NCI-H1436 (cell line): Measurements from ENCODE around the gene SYT17.

Experiments
- DNase-seq: peaks from one replicate; lab custom pipeline; 2025; lab: John Stamatoyannopoulos, UW

Gene SYT17

GRCh38 chr16:19218581-19218980, 50.5 kb downstream of the SYT17 start:
- no peak for DNase-seq

DNA sequence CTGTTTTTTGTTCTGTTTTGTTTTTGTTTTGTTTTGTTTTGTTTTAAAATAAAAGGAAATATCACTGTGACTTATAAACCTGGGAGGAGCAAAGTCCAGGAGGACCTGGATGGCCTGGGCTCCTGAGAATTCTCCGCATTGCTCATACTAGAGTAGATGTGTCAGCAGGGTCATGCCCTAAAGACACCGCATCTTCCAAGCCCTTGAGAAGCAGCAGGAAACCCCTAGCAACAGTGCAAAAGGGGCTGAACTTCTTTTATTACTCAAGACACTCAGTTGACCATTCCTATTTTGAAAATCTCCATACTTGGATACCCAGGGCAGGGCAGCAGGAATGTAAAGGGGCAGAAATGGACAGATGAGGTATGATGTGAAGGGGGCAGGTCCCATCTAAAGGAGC, 51.8 kb downstream of the SYT17 start:
- no peak for DNase-seq

DNA sequence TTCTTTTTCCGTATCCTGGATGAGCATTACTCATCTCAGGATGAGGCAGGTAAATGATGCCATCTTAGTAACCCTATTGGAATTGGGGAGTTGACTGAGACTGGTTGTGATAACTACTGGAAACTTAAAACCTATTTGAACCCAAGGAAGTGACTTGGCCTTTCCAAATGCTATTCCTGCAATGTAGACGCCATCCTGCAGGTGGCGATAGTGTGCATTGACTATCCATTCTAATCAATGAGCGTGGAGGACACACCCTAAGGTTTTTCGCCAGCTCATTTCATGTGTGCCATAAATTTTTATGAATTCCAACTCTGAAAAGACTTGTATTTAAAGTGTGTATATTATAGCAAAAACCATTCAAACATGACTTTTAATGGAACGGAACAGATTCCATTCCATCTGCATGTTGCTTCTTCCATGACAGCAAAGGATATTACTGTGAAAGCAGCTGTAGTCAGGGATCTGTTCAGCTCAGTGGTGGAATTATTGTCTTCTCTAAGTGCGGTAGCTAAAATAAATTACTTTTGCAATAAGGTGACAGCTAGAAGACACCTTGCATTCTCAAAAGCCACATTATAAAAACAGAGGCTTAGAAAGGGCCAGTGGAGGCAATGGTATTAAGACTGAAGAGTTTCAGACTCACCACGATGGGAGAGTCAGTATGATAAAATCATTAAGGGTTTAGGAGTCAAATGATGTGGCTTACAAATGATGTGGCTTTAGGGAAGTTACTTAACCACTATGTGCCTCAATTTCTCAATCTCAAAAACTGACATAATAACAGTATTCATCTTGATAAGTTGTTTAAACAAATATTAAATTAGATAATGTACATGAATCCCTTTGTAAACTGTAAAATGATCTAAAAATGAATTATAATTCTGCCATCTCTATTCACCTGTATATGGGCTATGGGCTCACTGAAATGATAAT, 55.5 kb downstream of the SYT17 start:
- DNase-seq, result no peak

DNA sequence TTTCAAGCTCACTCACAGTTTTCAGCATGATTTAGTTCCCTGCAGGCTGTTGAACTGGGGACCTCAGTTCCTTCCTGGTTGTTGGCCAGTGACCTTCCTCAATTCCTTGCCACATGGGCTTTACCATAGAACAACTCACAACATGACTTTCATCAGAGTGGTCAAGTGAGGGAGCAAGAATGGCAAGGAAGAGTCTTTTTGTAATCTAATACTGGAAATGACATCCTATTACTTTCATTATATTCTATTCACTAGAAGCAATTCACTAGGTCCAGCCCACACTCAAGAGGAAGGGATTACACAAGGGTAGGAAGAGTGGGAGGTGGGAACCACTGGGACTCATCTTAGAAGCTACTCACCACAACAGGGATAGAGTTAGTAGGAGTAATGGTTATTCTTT, 57.6 kb downstream of the SYT17 start:
- DNase-seq, result no peak

GRCh38 chr16:19227643-19228042, 59.6 kb downstream of the SYT17 start:
- no peak for DNase-seq

DNA sequence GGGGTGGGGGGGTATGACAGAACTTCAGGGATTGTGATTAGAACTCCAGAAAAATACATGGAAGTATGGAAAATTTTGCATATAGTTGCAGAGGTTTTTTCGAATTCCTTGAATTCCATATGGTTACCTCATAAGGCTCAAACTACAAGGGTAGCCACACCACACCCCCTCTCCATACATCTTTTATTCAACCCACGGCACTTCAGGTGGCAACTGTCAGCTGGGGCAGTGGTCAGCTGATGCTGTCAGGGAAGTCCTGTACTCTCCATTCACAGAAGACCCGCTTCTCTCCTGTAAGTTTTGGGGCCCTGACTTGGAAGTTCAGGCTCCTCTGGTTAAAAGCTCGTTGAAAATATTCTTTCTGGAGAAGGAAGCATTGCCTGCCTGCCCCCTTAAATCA, 60.0 kb downstream of the SYT17 start:
- DNase-seq, result no peak

- no peak for DNase-seq
Observed at GRCh38 chr16:19228575-19228974, 60.5 kb downstream of the SYT17 start.

GRCh38 chr16:19230575-19230974, 62.5 kb downstream of the SYT17 start:
- no peak for DNase-seq

- DNase-seq, result no peak
Observed at GRCh38 chr16:19231881-19232280, 63.8 kb downstream of the SYT17 start.

DNA sequence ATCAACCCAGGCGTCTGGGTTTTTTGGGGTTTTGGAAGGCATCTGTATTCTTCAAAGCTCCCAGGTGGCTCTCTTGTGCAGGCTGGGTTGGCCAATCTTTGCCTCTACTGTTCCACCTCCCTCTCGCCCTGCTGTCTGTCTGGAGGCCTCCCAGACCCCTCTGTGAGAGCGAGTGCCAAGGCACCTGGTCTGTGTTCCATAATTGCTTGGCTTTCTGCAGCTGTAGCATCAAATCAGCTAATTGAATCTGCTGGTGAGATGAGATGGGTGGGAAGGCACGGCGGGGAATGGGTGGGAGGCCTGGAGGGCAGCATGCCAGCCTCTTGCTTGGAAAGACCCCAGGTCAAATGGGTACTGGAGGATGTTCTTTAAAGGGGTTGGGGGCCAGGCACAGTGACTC, 64.9 kb downstream of the SYT17 start:
- DNase-seq, result no peak

GRCh38 chr16:19235478-19235877, 67.4 kb downstream of the SYT17 start:
- DNase-seq, result no peak

DNA sequence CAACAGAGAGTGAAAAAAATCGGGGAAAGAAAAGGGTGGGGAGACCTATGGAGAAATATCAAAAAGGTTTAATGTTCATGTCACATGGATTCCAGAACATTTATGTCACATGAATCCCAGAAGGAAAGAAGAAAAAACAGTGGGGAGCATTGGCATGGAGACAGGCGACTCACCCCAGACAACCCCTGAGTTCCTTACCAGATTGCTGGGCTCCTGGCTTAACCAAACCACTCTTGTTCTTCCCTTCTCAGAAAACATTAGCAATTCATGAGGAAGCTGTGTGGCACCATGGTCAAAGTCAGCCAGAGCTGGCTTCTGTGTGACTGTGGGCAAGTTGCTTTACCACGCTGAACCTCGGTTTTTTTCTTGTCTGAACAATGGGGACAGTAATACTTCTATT, 67.8 kb downstream of the SYT17 start:
- DNase-seq, result no peak

DNA sequence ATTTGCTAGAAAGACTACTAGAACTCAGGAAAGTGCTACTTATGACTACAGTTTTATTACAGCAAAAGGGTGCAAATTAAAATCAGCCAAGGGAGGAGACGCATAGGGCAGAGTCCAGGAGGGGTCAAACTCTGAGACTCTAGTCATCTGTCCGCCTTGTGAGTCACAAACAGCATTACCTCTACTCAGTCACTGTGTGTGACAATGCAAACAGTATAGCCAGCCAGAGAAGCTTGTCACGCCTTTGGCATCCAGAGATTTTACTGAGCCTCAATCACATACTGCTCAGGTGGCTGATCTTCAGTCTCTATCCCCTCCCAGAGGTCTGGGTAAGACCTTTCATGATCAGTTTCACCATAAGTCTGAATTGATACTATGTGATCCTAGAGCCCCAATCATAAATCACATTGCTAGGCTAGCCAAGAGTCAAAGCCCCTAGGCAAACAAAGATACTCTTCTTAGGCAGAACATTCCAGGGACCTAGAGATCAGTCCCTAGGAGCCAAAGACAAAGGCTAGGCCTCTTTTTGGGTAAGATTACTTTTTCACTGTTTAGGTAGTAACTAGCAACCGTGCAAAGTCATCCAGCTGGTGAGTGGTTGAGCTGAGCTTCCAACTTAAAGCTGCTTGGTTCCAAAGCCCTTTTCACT, 68.6 kb downstream of the SYT17 start:
- no peak for DNase-seq

DNA sequence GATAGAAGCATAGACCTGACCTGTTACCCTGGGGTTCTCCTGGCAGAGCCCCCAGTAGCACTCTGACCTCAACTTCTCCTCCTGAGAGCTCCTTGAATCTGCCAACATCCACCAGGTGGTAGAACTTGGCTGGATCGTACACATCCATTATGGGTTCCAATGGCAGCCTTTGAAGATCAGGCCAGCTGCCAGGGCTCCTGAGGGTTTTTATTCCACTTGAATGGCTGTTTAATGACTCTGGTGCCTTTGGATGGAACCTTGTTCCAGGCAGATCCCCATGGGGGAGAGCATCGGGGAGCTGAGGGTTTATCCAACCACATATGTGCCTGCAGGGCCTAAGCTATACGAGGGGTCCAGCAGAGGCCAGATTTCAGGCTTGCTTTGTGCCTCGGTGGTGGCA, 70.4 kb downstream of the SYT17 start:
- DNase-seq, result no peak

DNA sequence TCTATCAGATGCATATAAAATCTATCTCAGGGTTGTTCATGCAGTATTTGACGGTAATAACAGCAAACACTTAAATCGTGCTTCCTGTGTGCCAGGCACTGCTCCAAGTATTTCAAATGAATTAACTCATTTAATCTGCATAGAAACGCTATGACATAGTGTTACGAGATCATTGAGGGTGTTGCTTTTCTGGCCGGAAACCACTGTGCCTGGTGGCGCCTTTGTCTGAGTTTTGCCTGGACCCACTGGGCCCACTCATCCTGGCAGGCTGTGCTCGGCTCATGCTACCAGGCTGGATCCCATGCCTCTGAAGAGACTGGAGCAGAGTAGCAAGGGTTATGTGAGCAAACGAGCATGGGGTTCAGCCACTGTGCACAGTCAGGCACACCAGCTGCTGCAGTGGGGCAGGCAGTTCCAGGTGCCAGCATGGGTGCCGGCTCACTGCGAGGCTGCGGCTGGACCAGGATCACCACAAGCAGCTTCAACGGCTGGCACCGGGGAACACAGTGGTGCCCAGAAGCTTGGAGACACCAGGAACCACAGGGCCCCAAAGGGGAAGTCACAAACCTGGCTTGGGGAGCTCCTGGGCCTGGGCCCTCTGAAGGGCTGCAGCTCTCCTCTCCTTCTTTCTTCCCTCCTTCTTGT, 71.6 kb downstream of the SYT17 start:
- no peak for DNase-seq

- no peak for DNase-seq
Observed at GRCh38 chr16:19240494-19240893, 72.5 kb downstream of the SYT17 start.

- DNase-seq, result no peak
Observed at GRCh38 chr16:19241512-19241911, 73.5 kb downstream of the SYT17 start.

DNA sequence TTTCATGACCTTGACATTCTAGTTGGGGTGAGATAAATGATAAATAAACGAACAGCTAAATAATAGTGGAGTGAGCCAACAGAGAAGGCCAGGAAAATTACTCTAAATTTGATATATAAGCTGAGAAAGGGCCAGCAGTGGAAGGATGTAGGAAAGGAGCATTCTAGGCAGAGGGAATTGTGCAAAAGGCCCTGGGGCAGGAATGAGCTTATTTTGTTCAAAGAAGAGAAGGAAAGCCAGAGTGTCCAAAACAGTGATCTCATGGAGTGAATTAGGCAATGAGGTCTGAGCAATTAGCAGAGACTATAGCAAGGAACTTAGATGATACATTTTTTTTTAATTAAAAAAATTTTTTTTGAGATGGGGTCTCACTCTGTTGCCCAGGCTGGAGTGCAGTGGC, 74.1 kb downstream of the SYT17 start:
- DNase-seq, result no peak

DNA sequence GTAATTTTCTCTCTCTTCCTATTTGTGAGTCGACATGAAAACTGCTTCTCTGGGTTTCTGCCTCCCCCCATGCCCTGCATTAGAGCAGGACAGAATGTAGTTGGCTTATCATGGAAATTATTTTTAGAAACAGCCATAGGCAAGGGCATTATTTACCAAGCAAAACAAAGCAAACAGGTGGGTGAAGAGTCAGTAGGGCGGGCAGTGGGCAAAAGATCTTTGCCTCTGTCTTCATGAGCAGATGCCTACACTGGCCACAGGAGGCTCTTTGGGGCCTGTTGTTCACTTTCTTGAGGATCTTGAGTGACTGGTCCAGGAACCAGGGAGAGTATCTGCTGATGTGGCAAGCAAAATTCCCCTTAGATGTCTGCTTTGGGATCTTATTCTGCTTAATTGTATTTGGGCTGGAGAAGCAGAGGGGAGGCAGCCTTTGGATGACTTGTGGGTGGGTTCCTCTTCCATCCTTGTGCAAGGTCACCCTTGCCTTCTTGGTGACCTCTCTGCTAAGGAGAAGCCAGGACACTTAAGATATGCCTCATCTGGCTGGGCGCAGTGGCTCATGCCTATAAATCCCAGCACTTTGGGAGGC, 75.0 kb downstream of the SYT17 start:
- DNase-seq, result no peak

GRCh38 chr16:19245326-19245925, 77.4 kb downstream of the SYT17 start:
- peak; percentile 6 for DNase-seq

DNA sequence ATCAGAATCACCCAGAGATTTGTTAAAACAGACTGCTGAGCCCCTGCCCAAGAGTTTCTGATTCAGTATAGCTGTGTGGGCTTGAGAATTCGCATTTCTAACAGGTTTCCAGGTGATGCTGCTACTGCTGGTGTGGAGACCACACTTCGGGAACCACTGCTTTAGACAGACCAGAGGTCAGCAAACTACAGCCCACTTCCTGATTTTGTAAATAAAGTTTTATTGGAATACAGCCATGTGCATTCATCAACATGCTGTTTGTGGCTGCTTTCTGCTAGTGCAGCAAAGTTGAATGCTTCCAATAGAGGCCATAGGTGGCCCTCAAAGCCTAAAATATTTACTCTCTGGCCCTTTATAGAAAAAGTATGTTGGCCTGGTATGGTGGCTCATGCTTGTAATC, 84.9 kb downstream of the SYT17 start:
- DNase-seq, result no peak

DNA sequence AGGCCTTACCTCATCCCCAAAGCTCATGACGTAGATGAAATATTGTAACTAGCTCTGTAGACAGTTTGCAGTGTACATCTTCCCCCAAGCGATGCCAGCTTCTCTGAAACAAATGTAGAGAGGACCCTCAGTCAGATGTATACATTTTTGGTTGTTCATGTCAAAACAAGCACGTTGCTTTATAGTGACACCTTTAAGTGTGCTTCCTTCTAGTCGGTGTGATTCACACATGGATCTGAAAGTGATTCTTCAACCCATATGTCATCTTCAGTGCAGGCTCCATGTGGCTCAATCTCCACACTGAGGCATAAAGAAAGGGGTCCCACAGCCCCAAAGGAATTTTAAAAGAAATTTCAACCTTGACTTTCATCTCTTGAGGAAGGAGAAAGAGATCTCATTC, 86.6 kb downstream of the SYT17 start:
- no peak for DNase-seq
